ENCODE measurements around the gene GLT8D2.

The GLT8D2 gene

DNA sequence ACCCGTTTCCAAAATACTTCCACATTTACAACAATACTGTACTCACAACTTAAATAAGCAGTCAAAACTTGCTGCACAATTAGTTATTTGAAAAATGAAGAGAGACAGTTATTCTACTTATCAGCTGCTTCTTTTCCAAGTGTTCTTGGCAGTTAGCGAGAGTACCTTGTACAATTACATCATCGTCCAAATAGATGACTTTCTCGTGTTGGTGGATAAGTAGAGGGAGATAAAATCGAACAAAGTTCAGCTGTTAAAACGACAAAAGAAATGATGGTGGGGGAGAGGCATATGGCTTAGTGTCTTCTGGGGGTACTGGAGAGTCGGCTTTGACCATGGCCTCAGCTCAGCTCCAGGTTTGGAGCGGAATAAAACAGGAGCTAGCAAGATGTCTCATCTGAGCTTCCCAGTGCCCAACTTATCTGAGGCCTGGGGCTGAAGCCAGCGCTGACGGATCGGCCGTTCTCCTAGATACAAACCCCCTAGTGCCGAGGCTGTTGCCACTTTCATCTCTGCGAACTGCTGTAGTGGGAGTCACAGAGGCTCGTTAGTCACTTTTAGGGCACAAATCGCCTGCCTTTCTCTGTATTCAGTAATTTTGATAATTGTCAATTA lies 52.6 kb downstream of the GLT8D2 start:
- ATAC-seq = no peak

DNA sequence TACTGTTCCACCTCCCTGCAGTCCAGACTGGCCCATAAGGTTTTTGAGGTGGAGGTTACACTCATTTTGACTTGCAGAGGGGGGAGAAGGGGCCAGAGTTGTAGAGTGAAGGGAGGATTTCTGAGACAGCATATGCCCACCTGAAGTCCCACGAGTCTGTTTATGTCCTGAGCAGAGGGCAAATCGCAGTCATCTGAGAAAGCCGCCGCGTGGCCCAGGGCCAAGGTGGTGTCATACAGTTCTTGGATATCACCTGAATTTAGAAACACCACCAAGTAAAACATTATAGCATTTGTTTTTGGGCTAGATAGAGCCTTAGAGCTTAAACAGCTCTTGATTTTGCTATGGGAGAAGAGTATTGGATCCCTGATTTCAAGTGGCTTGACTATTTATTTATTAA lies 53.4 kb downstream of the GLT8D2 start:
- no peak for ATAC-seq

DNA sequence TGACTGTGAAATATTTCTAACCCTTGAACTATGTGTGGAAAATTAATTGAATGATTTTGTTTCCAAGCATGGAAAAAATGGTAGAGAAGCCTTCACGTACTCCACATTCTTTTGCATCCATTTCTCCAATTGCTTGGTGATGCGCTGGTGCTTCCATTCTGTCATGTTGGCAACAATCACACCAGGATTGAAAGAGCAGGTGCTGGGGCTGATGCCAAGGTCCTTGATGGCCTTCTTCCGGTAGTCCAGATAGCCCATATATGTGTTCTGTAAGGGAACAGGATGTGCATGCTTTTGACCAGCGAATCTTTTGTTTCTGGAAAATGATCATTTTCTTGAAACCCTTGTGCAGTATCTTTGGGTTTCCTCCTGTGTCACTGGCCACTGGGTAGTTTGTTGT lies 55.8 kb downstream of the GLT8D2 start:
- no peak for ATAC-seq

DNA sequence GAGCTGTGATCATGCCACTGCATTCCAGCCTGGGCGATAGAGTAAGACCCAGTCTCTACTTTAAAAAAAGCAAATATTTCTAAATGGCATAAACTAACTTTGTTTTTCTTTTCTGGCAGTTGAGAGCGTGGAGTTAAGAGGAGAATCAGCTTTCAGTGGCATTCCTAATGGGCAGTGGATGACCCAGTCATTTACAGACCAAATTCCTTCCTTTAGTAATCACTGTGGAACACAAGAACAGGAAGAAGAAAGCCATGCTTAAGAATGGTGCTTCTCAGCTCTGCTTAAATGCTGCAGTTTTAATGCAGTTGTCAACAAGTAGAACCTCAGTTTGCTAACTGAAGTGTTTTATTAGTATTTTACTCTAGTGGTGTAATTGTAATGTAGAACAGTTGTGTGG lies 63.2 kb downstream of the GLT8D2 start:
- ATAC-seq = no peak

DNA sequence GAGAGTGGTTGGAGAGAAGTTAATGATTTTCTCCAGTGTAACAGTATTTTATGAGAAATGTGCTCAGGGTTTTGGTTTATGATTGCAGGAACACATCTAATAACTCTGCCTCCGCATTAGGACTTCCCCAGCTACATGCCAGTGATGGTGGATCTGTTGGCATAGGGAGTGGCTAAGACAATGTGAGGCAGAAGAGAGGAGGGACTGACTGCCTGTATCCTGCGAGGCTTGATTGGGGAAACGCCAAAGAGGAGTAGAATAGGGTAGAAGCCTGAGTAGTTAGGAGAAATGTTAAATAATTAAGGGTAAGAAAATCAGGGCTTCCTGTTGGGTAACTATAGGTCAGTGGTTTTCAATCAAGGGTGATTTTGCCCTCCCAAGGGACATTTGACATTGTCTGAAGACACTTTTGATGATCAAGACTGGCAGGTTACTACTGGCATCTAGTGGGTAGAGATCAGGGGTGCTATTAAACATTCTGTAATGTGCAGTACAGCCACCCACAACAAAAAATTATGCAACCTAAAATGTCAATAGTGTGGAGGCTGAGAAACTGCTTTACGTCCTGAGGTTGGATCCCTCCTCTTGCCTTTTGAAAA lies 71.5 kb downstream of the GLT8D2 start:
- ATAC-seq = no peak

DNA sequence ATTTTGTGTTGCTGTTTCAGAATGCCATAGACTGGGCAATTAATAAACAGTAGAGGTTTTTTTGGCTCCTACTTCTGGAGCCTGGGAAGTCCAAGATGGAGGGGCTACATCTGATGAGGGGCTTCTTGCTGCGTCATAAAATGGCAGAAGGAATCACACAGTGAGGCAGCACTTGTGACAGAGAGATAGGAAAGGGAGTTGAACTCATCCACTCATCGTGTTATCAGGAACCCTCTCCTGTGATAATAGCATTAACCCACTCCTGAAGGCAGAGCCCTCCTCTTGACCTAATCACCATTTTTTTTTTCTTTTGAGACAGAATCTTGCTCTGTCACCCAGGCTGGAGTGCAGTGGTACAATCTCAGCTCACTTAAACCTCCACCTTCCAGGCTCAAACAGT lies 74.6 kb downstream of the GLT8D2 start:
- ATAC-seq = no peak

DNA sequence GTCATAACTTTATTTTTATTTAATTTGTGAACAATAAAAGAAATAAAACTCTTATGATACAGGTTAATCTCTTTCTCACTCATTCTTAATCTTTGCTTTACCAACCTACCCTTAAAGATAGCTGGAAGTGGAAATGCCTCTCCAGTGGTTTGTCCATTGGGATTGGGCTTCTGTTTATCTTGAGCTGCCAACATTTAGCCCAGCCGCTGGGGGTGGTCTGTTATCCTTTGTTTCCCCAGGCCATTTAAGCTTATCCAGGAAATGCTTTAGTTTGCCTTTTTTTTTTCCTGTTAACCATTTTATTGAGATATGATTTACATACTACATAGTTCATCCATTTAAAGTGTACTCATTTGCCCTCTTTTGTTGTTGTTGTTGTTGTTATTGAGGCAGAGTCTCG lies 76.1 kb downstream of the GLT8D2 start:
- ATAC-seq = no peak

DNA sequence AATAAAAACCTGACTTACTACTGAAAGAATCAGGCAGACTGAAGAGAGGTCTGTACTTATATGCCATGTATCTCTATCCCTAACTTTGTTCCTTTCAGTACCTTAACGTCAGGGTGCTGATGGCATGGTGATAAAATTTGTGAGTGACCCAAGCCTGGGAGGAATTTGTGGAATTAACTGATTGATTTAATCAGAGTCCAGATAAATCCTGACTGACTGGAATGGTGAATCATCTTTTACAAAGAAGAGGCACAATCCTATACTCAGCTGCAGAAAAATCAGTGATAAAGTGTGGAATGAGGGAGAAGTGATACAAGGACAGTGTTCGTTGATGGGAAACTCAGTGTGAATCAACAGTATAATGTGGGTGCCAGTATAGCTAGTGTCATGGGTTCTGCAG lies 80.6 kb downstream of the GLT8D2 start:
- ATAC-seq = no peak

DNA sequence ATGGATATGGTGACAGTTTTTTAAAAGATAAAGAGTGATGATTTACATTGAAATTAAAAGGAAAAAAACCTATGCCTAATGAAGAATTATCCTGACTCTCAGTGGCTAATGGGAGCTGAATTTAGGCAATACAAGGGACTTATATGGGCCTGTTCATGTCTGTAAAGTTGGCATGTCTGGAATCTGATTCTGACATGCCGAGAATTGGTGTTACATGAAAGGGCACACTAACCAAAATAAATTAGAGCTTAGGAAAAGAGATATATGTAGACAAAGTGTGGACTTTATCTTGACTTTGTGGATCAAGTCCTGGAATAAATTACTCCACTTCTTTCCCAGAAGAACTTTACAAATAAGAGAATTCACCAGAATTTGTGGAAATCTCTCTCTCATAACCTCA lies 83.3 kb downstream of the GLT8D2 start:
- no peak for ATAC-seq

DNA sequence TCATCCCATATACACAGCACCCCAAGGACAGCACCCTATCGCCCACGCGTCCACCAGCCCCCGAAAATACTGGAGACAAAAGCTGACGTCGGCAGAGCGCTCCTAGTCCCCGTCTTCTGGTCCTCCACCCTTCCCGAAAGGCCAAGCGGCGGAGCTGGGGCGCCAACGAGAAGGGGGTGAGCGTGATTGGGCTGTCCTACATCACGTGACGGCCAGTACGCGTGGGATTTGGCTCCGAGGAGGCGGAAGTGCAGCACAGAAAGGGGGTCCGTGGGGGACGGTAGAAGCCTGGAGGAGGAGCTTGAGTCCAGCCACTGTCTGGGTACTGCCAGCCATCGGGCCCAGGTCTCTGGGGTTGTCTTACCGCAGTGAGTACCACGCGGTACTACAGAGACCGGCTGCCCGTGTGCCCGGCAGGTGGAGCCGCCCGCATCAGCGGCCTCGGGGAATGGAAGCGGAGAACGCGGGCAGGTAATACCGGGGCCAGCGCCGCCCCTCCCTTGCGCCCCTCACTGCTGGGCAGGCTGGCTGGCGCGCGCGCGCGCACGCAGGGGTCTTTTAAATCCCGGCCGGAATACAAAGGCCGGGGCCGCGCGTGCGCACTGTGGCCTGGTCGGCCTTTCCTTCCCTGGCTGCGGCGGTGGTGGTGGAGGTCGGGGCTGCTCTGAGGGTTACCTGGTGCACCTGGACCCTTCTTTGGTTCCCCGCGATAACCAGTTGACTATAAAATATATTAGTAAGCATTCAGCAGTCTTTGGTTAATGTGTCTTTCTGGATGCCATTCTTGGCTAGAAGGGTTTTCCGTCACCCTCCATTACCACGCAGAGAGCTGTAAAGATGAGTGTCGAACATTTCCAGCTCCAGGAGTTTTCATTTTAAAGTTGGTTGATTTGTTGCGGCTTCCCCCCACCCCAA lies 84.1 kb downstream of the GLT8D2 start, which contains the start of gene TDG:
Gene TDG, plus strand, starts transcription at position 283 of the 915 bp plus-strand sequence. Its CDS starts 166 bp downstream, at position 449.
- ATAC-seq = peak; percentile 96

DNA sequence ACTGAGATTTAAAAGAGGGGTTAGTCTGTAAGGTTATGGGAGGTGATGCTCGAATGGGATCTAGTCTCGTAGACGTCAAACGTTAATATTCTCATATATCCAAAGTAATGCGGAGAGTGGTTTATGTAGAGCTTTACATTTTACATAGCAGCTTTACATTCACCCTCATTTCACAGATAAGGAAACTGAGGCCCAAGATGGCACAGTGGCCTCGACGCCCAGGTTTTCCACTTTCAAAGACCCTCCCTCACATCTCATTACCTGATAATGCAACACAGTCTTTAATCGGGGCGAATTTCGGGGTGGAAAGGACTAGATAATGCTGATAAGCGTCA lies 84.8 kb downstream of the GLT8D2 start:
- no peak for ATAC-seq

DNA sequence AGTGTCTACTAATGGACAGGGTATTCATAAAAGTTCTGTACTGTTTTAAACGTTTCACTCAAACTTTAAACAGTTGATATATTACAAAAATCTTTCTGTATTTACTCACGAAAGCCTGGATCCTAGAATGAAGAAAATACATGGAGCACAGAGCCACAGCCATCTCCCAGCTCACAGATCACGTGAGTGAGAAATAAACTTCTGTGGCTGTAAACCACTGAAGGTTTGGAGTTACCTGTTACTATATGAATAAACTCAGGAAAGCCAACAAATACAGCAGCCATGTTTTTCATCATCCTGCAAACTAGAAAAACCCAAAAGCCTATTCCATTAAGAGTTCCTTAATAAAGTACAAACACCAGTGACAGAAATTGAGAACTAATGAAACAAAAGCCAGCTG lies 85.2 kb downstream of the GLT8D2 start:
- no peak for ATAC-seq

DNA sequence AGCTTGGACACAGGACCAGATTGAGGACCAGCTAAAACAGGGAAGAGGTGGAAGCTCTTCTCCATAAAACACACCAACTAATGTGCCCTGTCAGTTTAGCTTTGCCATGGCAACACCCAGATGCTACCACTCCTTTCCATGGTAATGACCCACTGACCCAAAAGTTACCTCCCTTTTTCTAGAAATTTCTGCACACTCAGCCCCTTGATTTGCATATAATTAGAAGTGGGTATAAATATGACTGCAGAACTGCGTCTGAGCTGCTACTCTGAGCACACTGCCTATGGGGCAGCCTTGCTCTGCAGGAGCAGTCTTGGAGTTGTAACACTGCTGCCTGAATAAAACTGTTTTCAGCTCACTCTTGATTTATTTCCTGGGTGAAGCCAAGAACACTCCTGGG lies 87.5 kb downstream of the GLT8D2 start:
- no peak for ATAC-seq

DNA sequence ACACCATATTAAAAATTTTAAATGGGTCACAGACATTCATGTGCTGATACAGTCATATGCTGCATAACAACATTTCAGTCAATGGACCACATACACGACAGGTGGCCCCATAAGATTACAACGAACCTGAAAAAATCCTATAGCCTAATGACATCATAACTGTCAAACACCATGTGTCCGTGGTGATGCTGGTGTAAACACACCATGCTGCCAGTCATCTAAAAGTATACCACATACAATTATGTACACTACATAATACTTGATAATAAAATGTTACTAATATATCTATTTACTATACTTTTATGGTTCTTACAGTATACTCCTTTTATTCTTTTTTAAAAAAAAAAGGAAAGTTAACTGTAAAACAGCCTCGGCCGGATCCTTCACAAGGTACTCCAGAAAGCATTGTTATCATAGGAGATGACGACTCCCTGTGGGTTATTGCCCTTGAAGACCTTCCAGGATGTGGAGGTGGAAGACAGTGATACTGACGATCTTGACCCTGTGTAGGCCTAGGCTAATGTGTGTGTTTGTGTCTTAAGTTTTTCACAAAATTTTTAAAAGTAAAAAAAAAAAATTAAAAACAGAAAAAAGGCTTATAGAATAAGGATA lies 89.3 kb downstream of the GLT8D2 start:
- ATAC-seq = no peak

DNA sequence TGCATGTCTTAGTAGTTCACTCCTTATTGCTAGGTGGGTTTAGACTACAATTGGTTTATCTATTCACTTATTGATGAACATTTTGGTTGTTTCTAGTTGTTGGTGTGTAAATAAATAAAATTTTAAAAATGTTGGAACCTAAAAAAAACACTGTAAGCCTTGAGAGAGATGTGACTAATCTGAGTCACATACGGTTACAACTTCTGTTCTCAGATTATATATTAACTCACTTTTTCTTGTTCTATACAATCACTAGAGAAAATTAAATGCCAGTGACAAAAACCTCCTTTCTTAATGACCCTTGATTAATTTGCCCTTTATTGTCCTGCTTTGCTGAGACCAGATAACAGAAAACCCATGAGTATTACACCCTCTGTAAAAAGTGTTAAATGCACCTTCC lies 91.4 kb downstream of the GLT8D2 start:
- ATAC-seq = no peak

DNA sequence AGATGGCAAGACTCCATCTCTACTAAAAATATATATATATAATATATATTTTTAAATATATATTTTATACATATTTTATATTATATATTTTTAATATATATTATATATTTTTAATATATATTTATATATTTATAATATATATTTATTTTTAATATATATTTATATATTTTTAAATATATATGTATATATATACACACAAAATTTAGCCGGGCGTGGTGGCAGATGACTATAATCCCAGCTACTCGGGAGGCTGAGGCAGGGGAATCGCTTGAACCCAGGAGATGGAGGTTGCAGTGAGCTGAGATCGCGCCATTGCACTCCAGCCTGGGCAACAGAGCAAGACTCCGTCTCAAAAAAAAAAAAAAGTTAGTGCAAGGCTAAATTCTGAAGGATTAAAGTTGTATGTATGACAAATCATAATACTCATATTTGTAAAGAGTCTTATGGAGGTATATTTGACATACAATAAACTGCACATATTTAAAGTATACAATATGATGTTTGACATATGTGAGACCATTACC lies 92.1 kb downstream of the GLT8D2 start:
- no peak for ATAC-seq

DNA sequence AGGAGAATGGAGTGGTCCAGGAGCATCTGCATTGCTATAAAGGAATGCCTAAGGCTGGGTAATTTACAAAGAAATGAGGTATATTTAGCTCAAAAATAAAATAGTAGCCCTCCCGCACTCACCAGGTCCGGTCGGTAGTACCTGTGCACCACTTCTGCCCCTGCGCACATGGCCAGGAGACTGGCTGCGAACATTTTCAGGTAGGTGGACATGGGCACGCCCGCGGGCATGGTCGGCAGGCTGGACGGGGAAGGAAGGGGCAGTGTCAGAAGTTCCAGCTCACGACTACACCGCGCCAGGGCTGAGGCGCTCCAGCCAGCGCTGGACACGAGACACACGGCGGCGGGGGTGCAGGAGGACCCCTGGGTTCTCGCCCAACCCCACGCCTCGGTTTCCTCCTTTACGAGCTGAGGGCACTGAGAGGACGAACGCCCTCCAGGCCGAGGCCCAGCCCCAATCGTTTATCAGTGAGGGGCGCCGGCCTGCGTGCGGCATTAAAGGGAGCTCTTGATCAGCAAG lies 93.4 kb downstream of the GLT8D2 start:
- ATAC-seq = peak in 1 of 2 donors; percentile 39

DNA sequence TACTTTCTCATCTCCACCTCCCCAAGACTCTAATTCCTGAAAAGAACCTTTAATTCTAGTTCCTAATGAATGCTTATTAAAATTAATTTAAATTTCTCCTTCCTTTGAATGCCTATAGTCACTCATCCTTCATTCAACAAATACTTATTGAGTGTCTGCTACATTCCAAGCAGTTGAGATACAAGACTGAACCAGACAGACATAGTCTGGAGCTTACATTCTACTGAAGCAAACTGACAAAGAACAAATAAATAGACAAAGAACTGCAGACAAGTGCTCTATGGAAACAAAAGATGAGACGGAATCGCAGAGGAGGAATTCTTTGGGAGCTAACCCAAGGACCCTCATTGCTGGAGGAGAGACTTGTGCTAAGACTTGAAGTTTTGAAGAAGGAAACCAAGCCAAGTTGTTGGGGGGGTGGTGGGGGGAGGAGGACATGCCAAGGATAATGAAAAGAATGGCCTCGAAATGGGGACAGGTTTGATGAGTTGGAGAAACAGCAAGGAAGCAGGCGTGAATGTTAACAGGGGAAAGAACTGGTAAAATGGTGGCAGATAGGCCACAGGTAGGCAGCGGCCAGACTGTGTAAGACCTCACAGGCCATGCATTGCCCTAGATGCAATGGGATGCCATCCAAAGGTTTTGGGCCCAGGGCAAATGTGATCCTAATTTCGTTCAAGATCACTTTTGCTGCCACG lies 94.0 kb downstream of the GLT8D2 start:
- no peak for ATAC-seq

DNA sequence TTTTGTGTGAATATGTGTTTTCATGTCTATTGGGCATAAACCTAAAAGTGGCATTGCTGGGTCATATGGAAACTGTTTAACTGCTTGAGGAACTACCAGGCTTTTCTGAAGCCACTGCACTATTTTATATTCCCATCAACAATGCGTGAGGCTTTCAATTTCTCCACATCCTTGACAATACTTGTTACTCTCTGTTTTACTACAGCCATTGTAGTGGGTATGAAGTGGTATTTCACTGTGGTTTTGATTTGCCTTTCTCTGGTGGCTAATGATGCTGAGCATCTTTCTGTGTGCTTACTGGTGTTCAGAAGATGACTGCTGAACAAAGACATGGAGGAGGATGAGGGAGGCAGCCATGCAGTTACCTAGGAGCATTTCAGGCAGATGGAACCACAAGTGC lies 97.5 kb downstream of the GLT8D2 start:
- no peak for ATAC-seq

DNA sequence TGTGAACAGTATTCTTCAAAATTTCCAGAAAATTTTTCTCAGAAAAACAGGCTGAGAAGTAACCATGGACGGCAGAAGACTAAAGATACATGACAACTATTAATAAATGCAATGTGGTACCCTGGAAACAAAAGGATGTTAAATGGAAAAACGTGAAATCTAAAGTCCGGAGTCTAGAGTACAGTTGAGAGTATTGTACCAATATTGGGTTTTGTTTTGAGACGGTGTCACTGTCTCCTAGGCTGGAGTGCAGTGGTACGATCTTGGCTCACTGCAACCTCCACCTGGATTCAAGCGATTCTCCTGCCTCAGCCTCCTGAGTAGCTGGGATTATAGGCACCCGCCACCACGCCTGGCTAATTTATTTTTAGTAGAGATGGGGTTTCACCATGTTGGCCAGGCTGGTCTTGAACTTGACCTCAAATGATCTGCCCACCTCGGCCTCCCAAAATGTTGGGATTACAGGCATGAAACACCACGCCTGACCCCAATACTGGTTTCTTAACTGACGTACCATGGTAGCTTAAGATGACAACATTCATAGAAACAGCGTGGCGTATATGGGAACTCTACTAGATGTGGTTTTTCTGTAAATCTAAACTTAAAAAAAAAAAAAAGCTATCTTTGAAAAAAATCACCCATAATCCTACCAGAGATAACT lies 101.1 kb downstream of the GLT8D2 start:
- peak in 1 of 2 donors; percentile 30 for ATAC-seq

DNA sequence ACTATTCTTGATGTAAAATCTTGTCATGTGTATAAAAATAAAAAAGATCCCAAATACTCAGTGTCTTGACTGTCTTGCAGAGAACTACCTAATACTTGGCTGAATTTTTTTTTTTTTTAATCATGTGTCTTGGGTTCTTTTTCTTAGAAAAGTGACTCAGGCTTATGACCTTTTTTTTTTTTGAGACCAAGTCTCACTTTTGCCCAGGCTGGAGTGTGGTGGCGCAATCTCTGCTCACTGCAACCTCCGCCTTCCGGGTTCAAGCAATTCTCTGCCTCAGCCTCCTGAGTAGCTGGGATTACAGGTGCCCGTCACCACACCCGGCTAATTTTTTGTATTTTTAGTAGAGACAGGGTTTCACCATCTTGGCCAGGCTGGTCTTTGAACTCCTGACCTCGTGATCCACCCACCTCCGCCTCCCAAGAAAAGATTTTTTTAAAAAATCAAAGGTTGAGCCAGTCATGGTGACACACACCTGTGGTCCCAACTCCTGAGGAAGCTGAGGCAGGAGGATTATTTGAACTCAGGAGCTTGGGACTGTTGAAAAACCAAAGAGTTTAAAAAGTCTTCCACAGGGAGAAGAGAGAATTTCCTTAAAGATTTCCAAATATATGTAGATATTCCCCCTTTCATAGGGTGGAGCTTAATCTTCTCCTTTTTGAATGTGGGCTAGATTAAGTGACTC lies 102.0 kb downstream of the GLT8D2 start:
- ATAC-seq = peak; percentile 32 to 40
